K562 (cell line): ENCODE data around the gene SLFN14. TPM values are rescaled to one million over a fixed set of nuclear protein-coding genes. Genes with fewer than 3 reads are reported as not detected.

Source experiments
- CBFB ChIP-seq: sonication (generic); formaldehyde crosslinking; IDR thresholded peaks from 2 replicates; pipeline ENCODE4 v1.4.0; 2020; ENCODE audit warnings: mild to moderate bottlenecking, missing genetic modification reagents
- CBX5 ChIP-seq: IDR thresholded peaks from 2 replicates; pipeline ENCODE4 v1.6.1; 2014; ENCODE audit warnings: low read depth, borderline replicate concordance
- ETV1 ChIP-seq: fragments of 450-650 bp; conservative IDR thresholded peaks from 2 replicates; pipeline ENCODE4 v1.6.1; 2016; ENCODE audit warnings: missing genetic modification characterization, control low read depth, low read depth, missing compliant biosample characterization
- NR3C1 ChIP-seq: sonication (generic); formaldehyde crosslinking; IDR thresholded peaks from 2 replicates; pipeline ENCODE4 v1.8.1; 2022; ENCODE audit warnings: missing genetic modification reagents
- TBP ChIP-seq: optimal IDR thresholded peaks from 2 replicates; pipeline ENCODE3; 2011; ENCODE audit warnings: low read depth, low read length, improper control_type of control experiment
- ZNF224 ChIP-seq: sonication (generic); formaldehyde crosslinking; IDR thresholded peaks from 2 replicates; pipeline ENCODE4 v1.8.0; 2022; ENCODE audit warnings: mild to moderate bottlenecking, missing genetic modification reagents
- polyA plus RNA-seq, 8 experiments: library from polyadenylated mRNA; depleted of rRNA in 4 of 8; stranded (reverse) in 5 of 8; unstranded in 3 of 8; fragments of >200 nt; fragmentation: Nextera tagmentation in 2 of 8; fragmentation: Illumina TruSeq in 1 of 8; extraction: Ambion mirVana in 2 of 8; extraction: Trizol in 1 of 8; gene quantifications; 2 replicates each; pipeline versions ENCODE4 v1.2.1 to v1.2.3, GENCODE V29; 2011 to 2014; ENCODE audit warnings: inconsistent platforms in 1 of 8, missing spikeins in 1 of 8
- total RNA-seq, 7 experiments: library from RNA; depleted of rRNA in 6 of 7; stranded (reverse); fragments of >200 nt in 6 of 7; fragmentation: Illumina TruSeq in 2 of 7; extraction: Trizol in 2 of 7; gene quantifications; 2 replicates each; pipeline versions ENCODE4 v1.2.1 to v1.2.3, GENCODE V29; 2011 to 2021; ENCODE audit warnings: low replicate concordance in 1 of 7
- TF ChIP-seq, protein P1 (sequence below): fragments of 450-650 bp; IDR thresholded peaks from 2 replicates; pipeline ENCODE4 v1.6.1; 2018; ENCODE audit warnings: mild to moderate bottlenecking, low read depth; ENCODE audit not compliant: partially characterized antibody
- TF ChIP-seq, protein P2 (sequence below): fragments of 450-650 bp; IDR thresholded peaks from 2 replicates; pipeline ENCODE4 v1.6.1; 2016; ENCODE audit warnings: low read depth
- TF ChIP-seq, protein P3 (sequence below): fragments of 250-450 bp; sonication (Bioruptor Pico); IDR thresholded peaks from 2 replicates; pipeline ENCODE4 v1.4.0; 2020; ENCODE audit warnings: mild to moderate bottlenecking, moderate library complexity
- TF ChIP-seq, protein P4 (sequence below): IDR thresholded peaks from 3 replicates; pipeline ENCODE4 v1.6.1; 2011; ENCODE audit warnings: borderline replicate concordance, mild to moderate bottlenecking, moderate library complexity; ENCODE audit not compliant: insufficient read length; ENCODE audit errors: extremely low read depth

SLFN14 gene
- total and polyA plus RNA-seq, 9 of the 15 experiments (the other 6 are each of a cell fraction or from before 2014, with no cell fraction given), result 1.3 to 4.3 (median 3.1) TPM

DNA sequence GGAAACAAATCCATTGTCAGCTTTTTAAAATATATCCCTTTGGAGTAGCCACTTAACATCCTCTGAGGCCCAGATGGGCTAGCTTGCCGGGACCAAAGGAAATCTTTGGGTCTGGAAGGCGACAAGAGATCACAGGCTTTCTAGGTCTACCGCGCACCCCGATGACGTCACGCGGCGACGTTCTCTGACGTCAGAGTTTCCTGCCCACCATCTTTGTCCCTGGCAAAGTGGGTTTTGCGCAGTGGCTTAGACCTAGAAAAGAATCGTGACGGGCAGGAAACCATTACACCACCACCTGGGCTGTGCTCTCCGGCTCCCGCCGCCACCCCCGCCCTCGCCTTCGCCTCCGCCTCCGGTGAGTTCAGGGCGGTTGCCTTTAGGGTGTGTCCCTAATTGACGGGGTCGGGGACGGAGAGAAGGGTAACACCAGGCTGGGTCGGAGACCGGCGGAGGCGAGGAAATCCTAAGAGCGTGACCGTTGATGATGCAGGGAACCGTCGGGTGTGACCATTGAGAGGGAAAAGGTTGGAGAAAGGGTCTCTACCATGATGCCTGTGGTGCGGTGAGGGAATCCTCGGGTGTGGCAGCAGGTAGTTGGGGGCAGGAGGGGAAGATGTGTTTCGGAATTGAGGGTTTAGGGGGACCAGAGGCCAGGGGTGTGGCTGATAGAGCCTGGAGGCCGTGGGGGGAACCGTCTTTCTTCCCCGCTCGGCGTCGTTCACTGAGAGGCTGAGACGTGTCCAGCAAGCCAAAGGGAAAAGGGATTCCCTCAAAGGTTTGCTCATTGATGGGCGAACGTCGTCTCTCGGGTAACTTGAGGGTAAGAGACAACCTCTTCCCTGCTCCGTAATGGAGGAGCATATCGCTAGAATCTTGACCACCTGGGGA, 26.7 kb upstream of the SLFN14 start, which contains the start of gene AP2B1 (continued):
- TF ChIP-seq, protein P1, sequence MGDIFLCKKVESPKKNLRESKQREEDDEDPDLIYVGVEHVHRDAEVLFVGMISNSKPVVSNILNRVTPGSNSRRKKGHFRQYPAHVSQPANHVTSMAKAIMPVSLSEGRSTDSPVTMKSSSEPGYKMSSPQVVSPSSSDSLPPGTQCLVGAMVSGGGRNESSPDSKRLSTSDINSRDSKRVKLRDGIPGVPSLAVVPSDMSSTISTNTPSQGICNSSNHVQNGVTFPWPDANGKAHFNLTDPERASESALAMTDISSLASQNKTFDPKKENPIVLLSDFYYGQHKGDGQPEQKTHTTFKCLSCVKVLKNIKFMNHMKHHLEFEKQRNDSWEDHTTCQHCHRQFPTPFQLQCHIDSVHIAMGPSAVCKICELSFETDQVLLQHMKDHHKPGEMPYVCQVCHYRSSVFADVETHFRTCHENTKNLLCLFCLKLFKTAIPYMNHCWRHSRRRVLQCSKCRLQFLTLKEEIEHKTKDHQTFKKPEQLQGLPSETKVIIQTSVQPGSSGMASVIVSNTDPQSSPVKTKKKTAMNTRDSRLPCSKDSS, result no peak
- TF ChIP-seq ZNF224 (CRISPR knock-in tag) (no peak), CBX5 (no peak), TBP (peak; percentile 89), ETV1 (tag) (peak; percentile 93), NR3C1 (no peak), CBFB (CRISPR knock-in tag) (0 out of 2 replicates have a peak, but pooled peaks have one; percentile 61)
- TF ChIP-seq, protein P2, sequence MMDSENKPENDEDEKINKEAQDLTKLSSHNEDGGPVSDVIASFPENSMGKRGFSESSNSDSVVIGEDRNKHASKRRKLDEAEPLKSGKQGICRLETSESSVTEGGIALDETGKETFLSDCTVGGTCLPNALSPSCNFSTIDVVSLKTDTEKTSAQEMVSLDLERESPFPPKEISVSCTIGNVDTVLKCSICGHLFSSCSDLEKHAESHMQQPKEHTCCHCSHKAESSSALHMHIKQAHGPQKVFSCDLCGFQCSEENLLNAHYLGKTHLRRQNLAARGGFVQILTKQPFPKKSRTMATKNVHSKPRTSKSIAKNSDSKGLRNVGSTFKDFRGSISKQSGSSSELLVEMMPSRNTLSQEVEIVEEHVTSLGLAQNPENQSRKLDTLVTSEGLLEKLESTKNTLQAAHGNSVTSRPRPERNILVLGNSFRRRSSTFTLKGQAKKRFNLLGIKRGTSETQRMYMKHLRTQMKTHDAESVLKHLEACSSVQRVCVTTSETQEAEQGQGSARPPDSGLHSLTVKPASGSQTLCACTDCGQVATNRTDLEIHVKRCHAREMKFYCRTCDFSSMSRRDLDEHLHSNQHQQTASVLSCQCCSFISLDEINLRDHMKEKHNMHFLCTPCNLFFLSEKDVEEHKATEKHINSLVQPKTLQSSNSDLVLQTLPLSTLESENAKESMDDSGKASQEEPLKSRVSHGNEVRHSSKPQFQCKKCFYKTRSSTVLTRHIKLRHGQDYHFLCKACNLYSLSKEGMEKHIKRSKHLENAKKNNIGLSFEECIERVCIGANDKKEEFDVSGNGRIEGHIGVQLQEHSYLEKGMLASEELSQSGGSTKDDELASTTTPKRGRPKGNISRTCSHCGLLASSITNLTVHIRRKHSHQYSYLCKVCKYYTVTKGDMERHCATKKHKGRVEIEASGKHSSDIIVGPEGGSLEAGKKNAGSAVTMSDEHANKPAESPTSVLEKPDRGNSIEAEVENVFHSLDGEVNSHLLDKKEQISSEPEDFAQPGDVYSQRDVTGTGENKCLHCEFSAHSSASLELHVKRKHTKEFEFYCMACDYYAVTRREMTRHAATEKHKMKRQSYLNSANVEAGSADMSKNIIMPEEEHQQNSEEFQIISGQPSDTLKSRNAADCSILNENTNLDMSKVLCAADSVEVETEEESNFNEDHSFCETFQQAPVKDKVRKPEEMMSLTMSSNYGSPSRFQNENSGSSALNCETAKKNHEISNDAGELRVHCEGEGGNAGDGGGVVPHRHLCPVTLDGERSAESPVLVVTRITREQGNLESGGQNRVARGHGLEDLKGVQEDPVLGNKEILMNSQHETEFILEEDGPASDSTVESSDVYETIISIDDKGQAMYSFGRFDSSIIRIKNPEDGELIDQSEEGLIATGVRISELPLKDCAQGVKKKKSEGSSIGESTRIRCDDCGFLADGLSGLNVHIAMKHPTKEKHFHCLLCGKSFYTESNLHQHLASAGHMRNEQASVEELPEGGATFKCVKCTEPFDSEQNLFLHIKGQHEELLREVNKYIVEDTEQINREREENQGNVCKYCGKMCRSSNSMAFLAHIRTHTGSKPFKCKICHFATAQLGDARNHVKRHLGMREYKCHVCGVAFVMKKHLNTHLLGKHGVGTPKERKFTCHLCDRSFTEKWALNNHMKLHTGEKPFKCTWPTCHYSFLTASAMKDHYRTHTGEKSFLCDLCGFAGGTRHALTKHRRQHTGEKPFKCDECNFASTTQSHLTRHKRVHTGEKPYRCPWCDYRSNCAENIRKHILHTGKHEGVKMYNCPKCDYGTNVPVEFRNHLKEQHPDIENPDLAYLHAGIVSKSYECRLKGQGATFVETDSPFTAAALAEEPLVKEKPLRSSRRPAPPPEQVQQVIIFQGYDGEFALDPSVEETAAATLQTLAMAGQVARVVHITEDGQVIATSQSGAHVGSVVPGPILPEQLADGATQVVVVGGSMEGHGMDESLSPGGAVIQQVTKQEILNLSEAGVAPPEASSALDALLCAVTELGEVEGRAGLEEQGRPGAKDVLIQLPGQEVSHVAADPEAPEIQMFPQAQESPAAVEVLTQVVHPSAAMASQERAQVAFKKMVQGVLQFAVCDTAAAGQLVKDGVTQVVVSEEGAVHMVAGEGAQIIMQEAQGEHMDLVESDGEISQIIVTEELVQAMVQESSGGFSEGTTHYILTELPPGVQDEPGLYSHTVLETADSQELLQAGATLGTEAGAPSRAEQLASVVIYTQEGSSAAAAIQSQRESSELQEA, result no peak
- TF ChIP-seq, protein P3, sequence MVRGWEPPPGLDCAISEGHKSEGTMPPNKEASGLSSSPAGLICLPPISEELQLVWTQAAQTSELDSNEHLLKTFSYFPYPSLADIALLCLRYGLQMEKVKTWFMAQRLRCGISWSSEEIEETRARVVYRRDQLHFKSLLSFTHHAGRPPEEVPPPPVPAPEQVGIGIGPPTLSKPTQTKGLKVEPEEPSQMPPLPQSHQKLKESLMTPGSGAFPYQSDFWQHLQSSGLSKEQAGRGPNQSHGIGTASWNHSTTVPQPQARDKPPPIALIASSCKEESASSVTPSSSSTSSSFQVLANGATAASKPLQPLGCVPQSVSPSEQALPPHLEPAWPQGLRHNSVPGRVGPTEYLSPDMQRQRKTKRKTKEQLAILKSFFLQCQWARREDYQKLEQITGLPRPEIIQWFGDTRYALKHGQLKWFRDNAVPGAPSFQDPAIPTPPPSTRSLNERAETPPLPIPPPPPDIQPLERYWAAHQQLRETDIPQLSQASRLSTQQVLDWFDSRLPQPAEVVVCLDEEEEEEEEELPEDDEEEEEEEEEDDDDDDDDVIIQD, result no peak
- TF ChIP-seq, protein P4, sequence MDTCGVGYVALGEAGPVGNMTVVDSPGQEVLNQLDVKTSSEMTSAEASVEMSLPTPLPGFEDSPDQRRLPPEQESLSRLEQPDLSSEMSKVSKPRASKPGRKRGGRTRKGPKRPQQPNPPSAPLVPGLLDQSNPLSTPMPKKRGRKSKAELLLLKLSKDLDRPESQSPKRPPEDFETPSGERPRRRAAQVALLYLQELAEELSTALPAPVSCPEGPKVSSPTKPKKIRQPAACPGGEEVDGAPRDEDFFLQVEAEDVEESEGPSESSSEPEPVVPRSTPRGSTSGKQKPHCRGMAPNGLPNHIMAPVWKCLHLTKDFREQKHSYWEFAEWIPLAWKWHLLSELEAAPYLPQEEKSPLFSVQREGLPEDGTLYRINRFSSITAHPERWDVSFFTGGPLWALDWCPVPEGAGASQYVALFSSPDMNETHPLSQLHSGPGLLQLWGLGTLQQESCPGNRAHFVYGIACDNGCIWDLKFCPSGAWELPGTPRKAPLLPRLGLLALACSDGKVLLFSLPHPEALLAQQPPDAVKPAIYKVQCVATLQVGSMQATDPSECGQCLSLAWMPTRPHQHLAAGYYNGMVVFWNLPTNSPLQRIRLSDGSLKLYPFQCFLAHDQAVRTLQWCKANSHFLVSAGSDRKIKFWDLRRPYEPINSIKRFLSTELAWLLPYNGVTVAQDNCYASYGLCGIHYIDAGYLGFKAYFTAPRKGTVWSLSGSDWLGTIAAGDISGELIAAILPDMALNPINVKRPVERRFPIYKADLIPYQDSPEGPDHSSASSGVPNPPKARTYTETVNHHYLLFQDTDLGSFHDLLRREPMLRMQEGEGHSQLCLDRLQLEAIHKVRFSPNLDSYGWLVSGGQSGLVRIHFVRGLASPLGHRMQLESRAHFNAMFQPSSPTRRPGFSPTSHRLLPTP, result no peak
